Activated T-cell treated with anti-CD3 and anti-CD28 coated beads, Interleukin-2, amount 50 U/mL, for 4 hours (primary cell): ENCODE data around the gene RAMP2. TPM values are rescaled to one million over a fixed set of nuclear protein-coding genes. Genes with fewer than 3 reads are reported as not detected.

Experiments
- ATAC-seq, 2 donors: fragments of 200-7000 bp; cut with Tn5 transposase; one replicate each; pipeline ENCODE4 v1.10.0; 2021
- DNase-seq: peaks from one replicate; pipeline ENCODE4 v3.0.0-alpha.2; 2020
- H3K27me3 Mint-ChIP-seq: one replicate; pipeline ENCODE4 v1.8.0; 2021; ENCODE audit warnings: low read depth, mixed read lengths
- H3K36me3 Mint-ChIP-seq: one replicate; pipeline ENCODE4 v1.8.0; 2022; ENCODE audit warnings: mixed read lengths; ENCODE audit not compliant: insufficient read depth
- H3K4me1 Mint-ChIP-seq: one replicate; pipeline ENCODE4 v1.8.0; 2021; ENCODE audit warnings: low read depth, mixed read lengths
- H3K4me3 Mint-ChIP-seq: one replicate; pipeline ENCODE4 v1.8.0; 2021; ENCODE audit warnings: mild to moderate bottlenecking, moderate library complexity, mixed read lengths
- H3K9me3 Mint-ChIP-seq: one replicate; pipeline ENCODE4 v1.8.0; 2021; ENCODE audit warnings: mixed read lengths
- total RNA-seq, 3 donors: library from RNA; stranded (reverse); gene quantifications; one replicate each; pipeline ENCODE4 v1.2.1, GENCODE V29; 2021

RAMP2 gene
- total RNA-seq, 3 donors from 2014 or later, result not detected

- DNase-seq (no peak), ATAC-seq (peak; percentile 40 to 45)
- peaks cover 39% of the 10 kb centered on the region for H3K27me3 Mint-ChIP-seq
- peaks cover 20% of the 10 kb centered on the region for H3K4me1 Mint-ChIP-seq
- H3K9me3 Mint-ChIP-seq, result no peaks in the 10 kb centered on the region
- H3K36me3 Mint-ChIP-seq, result peaks cover 29% of the 10 kb centered on the region
- no peak within 1 kb of the TSS for H3K4me3 Mint-ChIP-seq
Observed at GRCh38 chr17:42779936-42780850, 19.2 kb downstream of the RAMP2 start, which contains the start of gene WNK4. WNK4 (plus strand) TSS chr17:42780610; CDS start chr17:42780699, 89 bp downstream.

DNA sequence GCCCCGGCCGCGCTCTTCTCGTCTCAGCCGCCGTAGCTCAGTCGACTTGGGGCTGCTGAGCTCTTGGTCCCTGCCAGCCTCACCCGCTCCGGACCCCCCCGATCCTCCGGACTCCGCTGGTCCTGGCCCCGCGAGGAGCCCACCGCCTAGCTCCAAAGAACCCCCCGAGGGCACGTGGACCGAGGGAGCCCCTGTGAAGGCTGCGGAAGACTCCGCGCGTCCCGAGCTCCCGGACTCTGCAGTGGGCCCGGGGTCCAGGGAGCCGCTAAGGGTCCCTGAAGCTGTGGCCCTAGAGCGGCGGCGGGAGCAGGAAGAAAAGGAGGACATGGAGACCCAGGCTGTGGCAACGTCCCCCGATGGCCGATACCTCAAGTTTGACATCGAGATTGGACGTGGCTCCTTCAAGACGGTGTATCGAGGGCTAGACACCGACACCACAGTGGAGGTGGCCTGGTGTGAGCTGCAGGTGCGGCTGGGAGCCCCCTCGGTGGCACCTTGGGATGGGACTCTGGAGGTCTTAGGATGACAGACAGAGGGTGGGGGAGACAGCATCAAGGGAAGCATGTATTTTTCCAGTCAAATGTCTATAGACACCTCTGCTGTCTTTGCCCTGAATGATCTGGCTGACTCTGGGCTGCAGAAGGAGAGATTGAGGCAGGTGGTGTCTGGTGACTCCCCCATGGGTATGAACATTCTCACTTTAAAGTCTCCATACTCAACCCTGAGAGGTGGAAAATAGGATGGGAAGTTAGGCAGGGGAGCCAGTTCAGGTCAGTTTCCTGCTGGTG, 20.0 kb downstream of the RAMP2 start:
- Mint-ChIP-seq H3K4me3 (no peak overlapping the region), H3K36me3 (peaks cover 24% of the 10 kb centered on the region), H3K27me3 (peaks cover 47% of the 10 kb centered on the region), H3K9me3 (no peaks in the 10 kb centered on the region), H3K4me1 (peaks cover 24% of the 10 kb centered on the region)
- DNase-seq, result no peak
- peak; percentile 24 to 32 for ATAC-seq

- ATAC-seq (no peak), DNase-seq (no peak)
- Mint-ChIP-seq H3K27me3 (peaks cover 53% of the 10 kb centered on the region), H3K4me1 (peaks cover 24% of the 10 kb centered on the region), H3K9me3 (no peaks in the 10 kb centered on the region), H3K36me3 (peaks cover 22% of the 10 kb centered on the region), H3K4me3 (no peak overlapping the region)
Observed at GRCh38 chr17:42781639-42782165, 20.7 kb downstream of the RAMP2 start.

GRCh38 chr17:42782166-42783061, 21.4 kb downstream of the RAMP2 start:
- H3K27me3 Mint-ChIP-seq, result peaks cover 58% of the 10 kb centered on the region
- ATAC-seq, result no peak

DNA sequence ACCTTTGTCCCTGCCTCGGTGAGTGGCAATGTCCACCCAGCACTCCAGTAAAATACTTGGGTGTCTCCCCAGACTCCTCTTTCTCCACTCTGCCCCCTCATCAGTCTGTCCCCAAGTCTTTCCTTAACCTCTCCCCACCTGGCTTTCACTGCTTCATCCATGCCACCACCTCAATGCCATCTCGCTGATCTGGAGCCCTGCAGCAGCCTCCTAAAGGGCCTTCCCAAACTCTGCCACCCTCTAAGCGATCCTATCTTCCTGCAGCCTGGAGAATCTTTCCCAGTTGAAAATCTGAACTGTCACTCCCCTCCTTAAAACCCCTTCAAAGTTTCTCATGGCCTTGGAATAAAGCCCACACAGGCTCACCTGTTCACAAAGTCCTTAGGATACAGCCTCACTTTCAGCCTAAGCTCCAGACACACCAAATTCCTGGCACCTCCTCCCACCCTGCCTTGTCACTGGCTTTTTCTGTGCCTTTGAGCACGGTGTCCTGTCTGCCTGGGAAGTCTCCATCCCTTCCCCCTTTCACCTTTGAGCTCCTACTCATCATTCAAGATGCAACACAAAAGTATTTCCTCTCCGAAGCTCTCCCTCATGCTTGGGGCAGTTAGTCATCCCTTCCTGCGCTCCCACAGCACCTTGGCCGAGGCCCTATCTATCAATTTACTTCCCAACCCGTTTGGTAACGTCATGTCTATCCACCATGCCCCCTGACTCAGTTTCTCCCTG, 22.2 kb downstream of the RAMP2 start:
- Mint-ChIP-seq H3K4me1 (peaks cover 24% of the 10 kb centered on the region), H3K27me3 (peaks cover 66% of the 10 kb centered on the region), H3K4me3 (no peak overlapping the region), H3K9me3 (no peaks in the 10 kb centered on the region), H3K36me3 (peaks cover 14% of the 10 kb centered on the region)
- DNase-seq, result no peak
- no peak for ATAC-seq

More at GRCh38 chr17:42782166-42783061, 21.4 kb downstream of the RAMP2 start:
- no peak for DNase-seq
- no peak overlapping the region for H3K4me3 Mint-ChIP-seq
- H3K9me3 Mint-ChIP-seq, result no peaks in the 10 kb centered on the region
- peaks cover 24% of the 10 kb centered on the region for H3K4me1 Mint-ChIP-seq
- H3K36me3 Mint-ChIP-seq, result peaks cover 20% of the 10 kb centered on the region

- Mint-ChIP-seq H3K27me3 (peaks cover 70% of the 10 kb centered on the region), H3K4me1 (peaks cover 24% of the 10 kb centered on the region), H3K9me3 (no peaks in the 10 kb centered on the region), H3K36me3 (peaks cover 11% of the 10 kb centered on the region), H3K4me3 (no peak overlapping the region)
- DNase-seq (no peak), ATAC-seq (no peak)
Observed at GRCh38 chr17:42783791-42784138, 22.7 kb downstream of the RAMP2 start.

GRCh38 chr17:42784409-42784808, 23.4 kb downstream of the RAMP2 start:
- DNase-seq, result no peak
- H3K4me3 Mint-ChIP-seq, result no peak overlapping the region
- H3K4me1 Mint-ChIP-seq, result peaks cover 24% of the 10 kb centered on the region
- peaks cover 69% of the 10 kb centered on the region for H3K27me3 Mint-ChIP-seq
- H3K9me3 Mint-ChIP-seq, result no peaks in the 10 kb centered on the region
- ATAC-seq, result no peak
- peaks cover 4% of the 10 kb centered on the region for H3K36me3 Mint-ChIP-seq

GRCh38 chr17:42784811-42785592, 24.0 kb downstream of the RAMP2 start:
- peak; percentile 18 for DNase-seq
- no peaks in the 10 kb centered on the region for H3K9me3 Mint-ChIP-seq
- no peak overlapping the region for H3K4me3 Mint-ChIP-seq
- peak; percentile 18 to 41 for ATAC-seq
- H3K36me3 Mint-ChIP-seq, result no peaks in the 10 kb centered on the region
- peaks cover 67% of the 10 kb centered on the region for H3K27me3 Mint-ChIP-seq
- H3K4me1 Mint-ChIP-seq, result peaks cover 24% of the 10 kb centered on the region

- ATAC-seq, result no peak
- Mint-ChIP-seq H3K4me3 (no peak overlapping the region), H3K4me1 (peaks cover 20% of the 10 kb centered on the region), H3K27me3 (peaks cover 65% of the 10 kb centered on the region), H3K36me3 (no peaks in the 10 kb centered on the region), H3K9me3 (no peaks in the 10 kb centered on the region)
- DNase-seq, result no peak
Observed at GRCh38 chr17:42787266-42787665, 26.2 kb downstream of the RAMP2 start.

DNA sequence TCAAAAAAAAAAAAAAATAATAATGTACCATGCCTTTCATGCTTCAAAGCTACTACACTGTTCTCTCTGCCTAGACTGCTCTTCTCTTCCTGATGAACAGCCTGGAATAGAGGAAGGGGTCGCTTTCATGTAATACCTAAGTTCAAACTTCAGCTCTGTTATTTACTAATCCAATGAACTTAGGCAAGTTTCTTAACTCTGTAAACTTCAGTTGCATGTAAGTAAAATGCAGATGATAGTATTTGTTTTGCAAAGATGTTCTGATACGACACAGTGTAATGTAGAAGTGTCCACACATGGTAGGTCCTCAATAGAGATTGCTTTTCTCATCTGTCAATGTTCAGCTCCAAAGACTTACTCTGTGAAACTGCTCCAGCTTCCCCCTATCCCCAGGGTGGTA, 30.9 kb downstream of the RAMP2 start:
- Mint-ChIP-seq H3K4me1 (peaks cover 5% of the 10 kb centered on the region), H3K9me3 (no peaks in the 10 kb centered on the region), H3K36me3 (peaks cover 3% of the 10 kb centered on the region), H3K27me3 (peaks cover 21% of the 10 kb centered on the region), H3K4me3 (no peak overlapping the region)
- ATAC-seq (no peak), DNase-seq (no peak)

DNA sequence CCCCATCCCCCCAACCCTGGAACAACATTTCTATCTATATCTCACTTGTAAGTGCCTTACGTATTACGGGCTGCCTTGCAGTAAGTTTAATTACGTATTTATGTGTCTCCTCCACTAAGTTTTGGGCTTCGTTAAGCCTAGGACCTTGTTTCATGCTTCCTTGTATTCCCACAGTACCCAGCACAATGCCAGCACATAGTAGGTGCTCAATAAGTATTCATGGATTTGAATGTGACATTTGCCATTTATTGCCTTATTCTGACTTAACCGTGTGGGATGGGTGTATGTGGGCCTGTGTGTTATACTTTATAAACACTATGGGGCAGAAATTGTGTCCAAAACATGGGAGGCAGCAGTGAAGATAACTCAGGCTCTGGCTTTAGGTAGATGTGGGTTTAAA, 31.5 kb downstream of the RAMP2 start:
- DNase-seq (no peak), ATAC-seq (no peak)
- peaks cover 3% of the 10 kb centered on the region for H3K36me3 Mint-ChIP-seq
- peaks cover 17% of the 10 kb centered on the region for H3K27me3 Mint-ChIP-seq
- H3K9me3 Mint-ChIP-seq, result no peaks in the 10 kb centered on the region
- peaks cover 10% of the 10 kb centered on the region for H3K4me1 Mint-ChIP-seq
- H3K4me3 Mint-ChIP-seq, result no peak overlapping the region

GRCh38 chr17:42795061-42795460, 34.0 kb downstream of the RAMP2 start:
- ATAC-seq (no peak), DNase-seq (no peak)
- Mint-ChIP-seq H3K36me3 (peaks cover 3% of the 10 kb centered on the region), H3K4me3 (no peak overlapping the region), H3K27me3 (peaks cover 3% of the 10 kb centered on the region), H3K9me3 (no peaks in the 10 kb centered on the region), H3K4me1 (peaks cover 19% of the 10 kb centered on the region)

DNA sequence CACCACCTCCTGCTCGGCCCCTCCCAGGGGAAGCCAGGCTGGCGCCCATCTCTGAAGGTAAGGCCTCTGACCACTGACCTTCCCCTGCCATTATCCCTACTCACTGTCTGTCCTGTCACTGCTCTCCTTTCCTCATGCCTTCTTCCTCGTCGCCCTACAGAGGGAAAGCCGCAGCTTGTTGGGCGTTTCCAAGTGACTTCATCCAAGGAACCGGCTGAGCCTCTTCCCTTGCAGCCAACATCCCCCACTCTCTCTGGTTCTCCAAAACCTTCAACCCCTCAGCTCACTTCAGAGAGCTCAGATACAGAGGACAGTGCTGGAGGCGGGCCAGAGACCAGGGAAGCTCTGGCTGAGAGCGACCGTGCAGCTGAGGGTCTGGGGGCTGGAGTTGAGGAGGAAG, 34.4 kb downstream of the RAMP2 start:
- Mint-ChIP-seq H3K27me3 (no peaks in the 10 kb centered on the region), H3K4me3 (no peak overlapping the region), H3K36me3 (peaks cover 3% of the 10 kb centered on the region), H3K9me3 (no peaks in the 10 kb centered on the region), H3K4me1 (peaks cover 19% of the 10 kb centered on the region)
- no peak for ATAC-seq
- DNase-seq, result no peak
